ENCODE results near the gene ANKRD63.

GRCh38 chr15:40240619-40241221 is 42.1 kb downstream of the ANKRD63 start:
- no peak for TF ChIP-seq CTCF (IDR thresholded peaks at IDR 0.05)
- no peak for TF ChIP-seq NR2C2 (CRISPR knock-in tag; IDR thresholded peaks at IDR 0.05)
- TF ChIP-seq TEAD1 (CRISPR knock-in tag; IDR thresholded peaks at IDR 0.05) = no peak
- no peak for TF ChIP-seq SP1 (CRISPR knock-in tag; conservative IDR thresholded peaks at IDR 0.05)
- TF ChIP-seq ZBTB43 (CRISPR knock-in tag; IDR thresholded peaks at IDR 0.05) = no peak
- TF ChIP-seq E2F5 (CRISPR knock-in tag; IDR thresholded peaks at IDR 0.05) = no peak
- TF ChIP-seq MAX (CRISPR knock-in tag; IDR thresholded peaks at IDR 0.05) = no peak
- no peak for TF ChIP-seq ARID4B (CRISPR knock-in tag; IDR thresholded peaks at IDR 0.05; ENCODE audit: borderline replicate concordance)
- TF ChIP-seq ZSCAN18 (CRISPR knock-in tag; IDR thresholded peaks at IDR 0.05) = no peak
- no peak for TF ChIP-seq ATF3 (CRISPR knock-in tag; conservative IDR thresholded peaks at IDR 0.05)
- no peak for TF ChIP-seq NR3C1 (CRISPR knock-in tag; conservative IDR thresholded peaks at IDR 0.05; ENCODE audit: low read depth)
- no peak for TF ChIP-seq ELF4 (CRISPR knock-in tag; IDR thresholded peaks at IDR 0.05; ENCODE audit: low read depth)
